Right renal pelvis (tissue), 4 donors: ENCODE measurements around the gene ENDOU. TPM values are rescaled to one million over a fixed set of nuclear protein-coding genes. Genes with fewer than 3 reads are reported as not detected.

Source experiments
- DNase-seq, 4 donors: peaks; one replicate each; pipeline ENCODE4 v3.0.0-alpha.2; 2013; ENCODE audit warnings: low read depth in 4 of 4, low spot score in 3 of 4, missing footprints in 1 of 4
- polyA plus RNA-seq, 4 donors: library from polyadenylated mRNA; unstranded; fragments of 120-200 nt; gene quantifications; one replicate each; pipeline ENCODE4 v1.2.1, GENCODE V29; 2013; ENCODE audit not compliant: insufficient read length in 4 of 4

Gene ENDOU
- polyA plus RNA-seq, 4 donors, result 0.17 to 0.42 (median 0.40) TPM

- DNase-seq, result no peak
These were observed 32.7 kb upstream of the ENDOU start for GRCh38 chr12:47757840-47758583.

DNA sequence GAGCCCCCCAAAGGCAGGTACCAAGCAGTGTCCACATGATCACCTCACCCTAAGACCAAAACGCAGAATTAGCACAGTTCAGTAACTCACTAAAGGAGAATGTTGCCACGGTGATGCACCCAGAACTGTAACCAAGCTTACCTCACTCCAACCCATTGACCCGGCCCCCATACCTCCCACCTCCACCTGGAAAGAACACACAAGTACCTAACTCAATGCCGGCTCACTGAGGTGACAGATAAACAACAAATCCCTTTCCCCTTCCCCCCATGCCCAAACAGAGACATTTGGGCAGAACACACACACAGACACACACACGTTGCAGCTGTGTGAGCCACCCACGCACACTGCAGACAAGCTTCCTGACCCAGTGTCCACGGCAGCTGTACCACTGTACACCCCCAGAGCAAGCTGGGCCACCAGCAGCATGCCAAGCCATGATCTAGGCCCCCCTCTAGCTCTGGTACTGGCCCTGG lies 32.1 kb upstream of the ENDOU start:
- no peak for DNase-seq

- DNase-seq, result no peak
These were observed 30.6 kb upstream of the ENDOU start for GRCh38 chr12:47755655-47756562.

DNA sequence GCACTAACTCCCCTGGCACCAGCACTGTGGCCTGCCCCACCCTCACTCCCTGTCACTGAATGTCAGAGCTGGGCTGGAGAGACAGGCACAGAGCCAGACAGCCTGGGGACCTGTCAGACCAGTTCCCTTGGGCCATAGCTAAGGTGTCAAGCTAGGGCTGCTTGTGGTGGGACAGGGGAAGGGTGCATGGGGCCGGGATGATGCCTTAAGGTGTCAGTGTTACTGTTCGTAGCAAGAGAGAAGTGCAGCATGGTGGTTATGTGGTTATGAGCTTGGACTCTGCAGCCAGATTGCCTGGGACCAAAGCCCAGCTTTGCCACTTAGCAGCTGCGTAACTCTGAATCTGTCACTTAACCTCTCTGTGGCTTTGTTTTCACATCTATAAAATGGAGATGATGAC lies 29.6 kb upstream of the ENDOU start:
- DNase-seq, result no peak

- DNase-seq, result no peak
These were observed 28.8 kb upstream of the ENDOU start for GRCh38 chr12:47754126-47754525.

DNA sequence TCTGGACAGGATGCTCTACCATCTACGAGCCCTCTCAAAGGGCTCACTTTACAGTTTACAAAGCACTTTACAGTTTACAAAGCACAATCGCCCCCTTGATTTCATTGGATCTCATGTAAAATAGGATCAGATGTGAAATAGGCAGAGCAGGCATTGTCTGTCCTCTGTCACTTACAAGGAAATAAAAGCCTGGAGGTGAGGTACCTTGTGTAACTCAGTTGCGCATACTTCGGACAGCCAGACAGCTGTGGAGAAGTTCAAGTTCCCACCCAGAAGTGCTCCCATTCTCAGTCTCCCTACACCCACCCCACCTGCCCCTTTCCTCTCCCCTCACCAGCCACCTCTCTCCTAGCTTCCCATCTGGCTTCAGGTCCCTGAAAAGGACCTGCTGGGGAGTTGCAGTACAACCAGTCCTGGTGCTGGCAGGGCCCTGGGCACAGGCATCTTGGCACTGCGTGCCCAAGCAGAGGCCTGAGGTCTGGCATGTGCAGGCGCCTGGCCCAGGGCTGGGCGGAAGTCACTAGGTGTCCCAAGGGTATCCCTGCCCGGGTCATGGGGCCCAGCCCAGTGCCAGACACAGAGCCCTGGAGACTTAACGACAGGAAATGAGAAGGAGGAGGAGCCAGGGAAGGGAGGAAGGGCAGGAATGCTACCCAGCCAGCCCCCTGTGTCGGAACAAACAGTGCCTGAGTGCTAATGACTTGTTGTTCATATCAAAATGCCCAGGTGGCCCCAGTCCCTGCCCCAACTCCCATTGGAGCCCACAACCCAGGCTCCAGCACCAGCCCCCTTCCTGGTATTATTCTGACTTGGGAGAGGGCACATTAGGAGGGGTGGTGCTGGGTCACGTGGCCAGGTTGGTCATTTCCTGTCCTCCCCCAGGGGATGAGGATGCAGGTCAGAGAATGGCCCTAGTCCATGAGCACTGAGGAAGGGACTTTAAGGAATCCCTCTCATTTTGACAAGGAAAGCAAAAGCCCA lies 28.0 kb upstream of the ENDOU start:
- DNase-seq, result no peak

DNA sequence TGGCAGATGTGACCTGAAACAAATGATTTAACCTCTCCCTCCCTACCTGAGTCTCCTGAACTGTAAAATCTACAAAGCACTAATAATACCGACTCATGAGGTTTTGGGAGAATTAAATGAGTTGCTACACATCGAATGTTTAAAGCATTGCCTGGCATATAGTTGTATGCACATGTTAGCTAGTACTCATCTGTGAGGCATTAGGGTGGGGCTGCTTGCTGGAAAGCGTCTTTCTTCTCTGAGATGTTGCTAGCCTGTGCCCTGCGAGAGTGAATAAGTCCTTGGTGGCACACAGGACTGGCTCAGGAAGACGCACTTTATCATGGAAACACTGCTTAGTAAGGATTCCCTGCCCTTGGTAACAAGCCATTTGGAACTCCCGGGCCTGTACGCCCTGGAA lies 27.3 kb upstream of the ENDOU start:
- no peak for DNase-seq

- DNase-seq, result no peak
These were observed 26.8 kb upstream of the ENDOU start for GRCh38 chr12:47752121-47752520.

- no peak for DNase-seq
These were observed 26.3 kb upstream of the ENDOU start for GRCh38 chr12:47751561-47751960.

- no peak for DNase-seq
These were observed 25.7 kb upstream of the ENDOU start for GRCh38 chr12:47750916-47751470.

DNA sequence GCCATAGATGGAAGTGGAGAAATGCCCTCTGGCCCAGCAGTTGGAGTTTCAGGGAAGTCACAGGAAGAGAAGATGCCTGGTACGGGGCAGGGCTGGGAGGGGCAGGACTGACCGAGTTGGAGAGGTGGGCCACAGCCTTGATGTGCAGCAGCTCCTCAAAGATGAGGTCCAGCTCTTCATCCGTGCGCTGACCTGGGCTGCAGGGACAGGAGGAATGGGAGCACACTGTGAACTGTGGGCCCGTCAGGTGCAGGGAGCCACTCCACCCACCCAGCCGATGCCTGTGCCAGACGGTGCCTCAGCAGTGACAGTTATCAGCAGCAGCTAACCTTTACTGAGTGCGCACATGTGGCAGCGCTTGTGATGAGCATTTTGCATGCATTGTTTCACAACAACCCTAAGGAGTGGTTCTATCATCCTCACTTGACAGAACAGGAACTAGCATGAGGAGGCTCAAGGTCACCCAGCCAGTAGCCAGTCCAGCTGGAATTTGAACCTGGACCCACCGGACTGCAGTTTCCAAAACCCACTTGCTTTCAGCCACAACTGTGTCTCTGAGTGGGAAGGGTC lies 25.0 kb upstream of the ENDOU start:
- no peak for DNase-seq

DNA sequence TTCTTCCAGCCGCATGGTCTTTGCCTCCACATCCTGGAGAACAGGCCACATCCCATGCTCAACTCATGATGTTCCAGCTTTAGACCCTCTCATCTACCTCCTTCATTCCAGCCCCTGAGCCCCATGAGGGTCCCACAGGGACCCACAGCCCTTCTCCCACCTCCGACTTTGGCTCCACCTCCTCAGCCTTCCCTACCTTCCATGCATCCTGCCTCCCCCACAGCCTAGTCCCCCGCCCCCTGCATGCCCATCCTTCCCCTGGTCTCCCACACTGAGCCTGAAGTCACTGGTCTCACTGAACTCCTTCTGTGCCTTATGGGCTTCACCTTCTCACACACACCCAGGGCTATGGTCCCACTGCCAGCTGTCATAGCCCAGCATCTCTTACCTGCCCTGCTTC lies 23.6 kb upstream of the ENDOU start:
- DNase-seq, result no peak

GRCh38 chr12:47748507-47748828 lies 23.2 kb upstream of the ENDOU start:
- no peak for DNase-seq

DNA sequence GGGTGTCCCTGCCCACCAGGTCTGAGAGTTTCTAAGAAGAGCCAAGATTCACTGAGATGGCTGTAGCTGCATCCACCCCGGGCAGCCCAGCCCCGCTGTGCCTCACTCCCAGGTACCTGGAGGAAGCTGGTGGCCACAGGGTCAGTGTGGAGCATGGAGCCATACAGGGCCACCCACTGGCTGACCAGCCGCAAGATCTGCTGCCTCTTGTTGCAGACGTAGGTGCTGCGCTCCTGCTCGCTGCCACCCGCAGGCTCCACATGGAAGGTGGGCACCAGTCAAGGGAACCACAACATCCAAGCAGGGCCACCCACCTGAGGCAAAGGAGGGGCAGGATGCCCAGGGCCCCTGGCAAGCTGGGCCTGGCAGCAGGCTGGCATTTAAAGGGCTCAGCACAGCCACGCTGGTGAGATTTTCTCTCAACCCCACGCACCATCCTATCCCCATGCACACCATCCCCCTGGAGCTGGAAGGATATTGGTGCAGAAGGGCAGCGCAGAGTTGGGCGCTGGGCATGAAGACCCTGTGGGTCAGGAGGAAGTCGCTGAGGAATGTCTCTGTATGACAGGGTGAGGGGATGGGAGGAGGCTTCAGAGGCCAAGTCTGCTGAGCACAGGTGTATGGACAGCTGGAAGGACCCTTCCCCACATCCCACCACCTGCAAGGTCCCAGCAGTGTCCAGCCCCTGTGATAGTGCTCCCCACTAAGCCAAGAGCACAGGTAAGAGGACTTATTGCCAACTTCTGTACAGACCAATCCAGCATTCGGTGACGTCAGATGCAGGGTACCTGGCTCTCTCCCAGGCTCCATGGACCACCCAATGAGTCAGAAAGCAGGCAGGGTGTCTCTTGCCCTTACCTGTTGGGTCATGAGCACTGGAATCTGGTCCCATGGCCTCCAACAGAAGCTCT lies 22.6 kb upstream of the ENDOU start:
- DNase-seq, result no peak

DNA sequence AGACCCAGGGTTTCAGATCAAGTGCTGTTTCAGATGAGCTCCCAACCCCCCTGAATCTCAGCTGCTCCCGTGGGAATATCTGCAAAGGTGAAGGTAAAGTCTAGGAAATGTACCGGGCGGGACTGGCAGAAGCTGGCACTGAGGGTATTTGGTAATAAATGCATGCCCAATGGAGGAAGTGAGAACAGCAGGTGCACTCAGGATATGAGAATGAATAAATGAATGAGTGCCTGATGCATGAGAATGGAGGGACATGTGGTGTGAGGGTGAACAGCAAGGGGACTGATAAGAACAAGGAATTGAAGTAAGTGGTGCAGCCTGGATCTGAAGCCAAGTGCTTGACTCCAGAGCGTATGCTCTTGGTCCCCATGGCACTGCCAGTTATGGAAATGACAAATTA lies 21.8 kb upstream of the ENDOU start:
- DNase-seq, result no peak

- DNase-seq, result no peak
These were observed 21.2 kb upstream of the ENDOU start for GRCh38 chr12:47746523-47746922.

DNA sequence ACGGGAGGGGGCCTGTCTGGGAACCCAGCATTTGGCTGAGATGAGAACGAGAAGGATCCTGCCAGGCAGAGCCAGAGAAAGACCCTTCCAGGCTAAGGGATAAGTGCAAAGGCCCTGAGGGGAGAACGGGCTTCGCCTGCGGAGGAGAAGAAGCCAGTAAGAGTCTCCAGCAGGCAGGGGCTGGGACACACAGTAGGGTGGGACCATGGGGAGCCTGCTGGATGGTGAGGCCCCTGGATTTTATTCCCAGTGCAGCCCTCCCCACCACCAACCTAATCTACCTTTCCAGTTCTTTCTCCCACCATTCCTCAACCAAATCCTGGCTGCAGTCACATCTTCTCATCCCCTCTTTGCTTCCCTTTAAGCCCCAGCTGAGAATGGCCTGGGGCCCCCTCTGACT lies 20.8 kb upstream of the ENDOU start:
- no peak for DNase-seq

GRCh38 chr12:47745485-47746041 lies 20.3 kb upstream of the ENDOU start:
- DNase-seq, result no peak
